Uterus (tissue), 4 donors: ENCODE measurements around the gene PURA. TPM values are rescaled to one million over a fixed set of nuclear protein-coding genes. Genes with fewer than 3 reads are reported as not detected.

Source experiments
- DNase-seq, 2 donors: peaks; one replicate each; pipeline ENCODE4 v3.0.0-alpha.2; 2019 to 2020
- H3K27ac ChIP-seq, 2 donors: fragments of 200-600 bp; sonication (generic); 1 replicate in 1 of 2; 2 replicates in 1 of 2; pipeline ENCODE4 v1.5.1; 2016 to 2018
- H3K27me3 ChIP-seq, 2 donors: fragments of 200-600 bp; sonication (generic); one replicate each; pipeline ENCODE4 v1.5.1; 2018 to 2019; ENCODE audit warnings: control low read depth in 1 of 2
- H3K36me3 ChIP-seq, 2 donors: fragments of 200-600 bp; sonication (generic); one replicate each; pipeline ENCODE4 v1.5.1; 2019; ENCODE audit warnings: control low read depth in 1 of 2
- H3K4me1 ChIP-seq, 2 donors: fragments of 200-600 bp; sonication (generic); one replicate each; pipeline ENCODE4 v1.5.1; 2018 to 2019; ENCODE audit warnings: control low read depth in 1 of 2
- H3K4me3 ChIP-seq, 2 donors: fragments of 200-600 bp; sonication (generic); 1 replicate in 1 of 2; 2 replicates in 1 of 2; pipeline ENCODE4 v1.5.1; 2018 to 2019; ENCODE audit warnings: mild to moderate bottlenecking in 1 of 2
- H3K9me3 ChIP-seq, 2 donors: fragments of 200-600 bp; sonication (generic); one replicate each; pipeline ENCODE4 v1.5.1; 2019; ENCODE audit warnings: control low read depth in 1 of 2
- CTCF ChIP-seq, 4 experiments: fragments of 200-600 bp in 2 of 4; fragments of 450-650 bp in 2 of 4; sonication (generic) in 2 of 4; IDR thresholded peaks; one replicate each; pipeline ENCODE4 v1.5.1; 2016 to 2019; ENCODE audit warnings: antibody characterized with exemption in 4 of 4, mild to moderate bottlenecking in 2 of 4, moderate library complexity in 1 of 4
- POLR2A ChIP-seq, 2 donors: fragments of 450-650 bp; IDR thresholded peaks; one replicate each; pipeline ENCODE4 v1.6.1; 2016; ENCODE audit warnings: antibody characterized with exemption in 2 of 2, mild to moderate bottlenecking in 1 of 2, moderate library complexity in 1 of 2
- intact Hi-C: fragments of 100-400 bp; cut with DNase I; formaldehyde crosslinking; loops from one replicate; pipeline ENCODE4 v1.15.1; 2023; ENCODE audit warnings: low total_unique reads
- total RNA-seq, 4 donors: library from RNA; depleted of rRNA in 3 of 4; stranded (reverse); fragments of >200 nt in 3 of 4; gene quantifications; one replicate each; pipeline versions ENCODE4 v1.1.0 to v1.2.4, GENCODE V29; 2014 to 2023
- donor health status: DM: yes; HTN: yes; CAD: no.

Gene PURA
- total RNA-seq, 4 donors from 2014 or later, result 16.1 to 48.9 (median 22.2) TPM

DNA sequence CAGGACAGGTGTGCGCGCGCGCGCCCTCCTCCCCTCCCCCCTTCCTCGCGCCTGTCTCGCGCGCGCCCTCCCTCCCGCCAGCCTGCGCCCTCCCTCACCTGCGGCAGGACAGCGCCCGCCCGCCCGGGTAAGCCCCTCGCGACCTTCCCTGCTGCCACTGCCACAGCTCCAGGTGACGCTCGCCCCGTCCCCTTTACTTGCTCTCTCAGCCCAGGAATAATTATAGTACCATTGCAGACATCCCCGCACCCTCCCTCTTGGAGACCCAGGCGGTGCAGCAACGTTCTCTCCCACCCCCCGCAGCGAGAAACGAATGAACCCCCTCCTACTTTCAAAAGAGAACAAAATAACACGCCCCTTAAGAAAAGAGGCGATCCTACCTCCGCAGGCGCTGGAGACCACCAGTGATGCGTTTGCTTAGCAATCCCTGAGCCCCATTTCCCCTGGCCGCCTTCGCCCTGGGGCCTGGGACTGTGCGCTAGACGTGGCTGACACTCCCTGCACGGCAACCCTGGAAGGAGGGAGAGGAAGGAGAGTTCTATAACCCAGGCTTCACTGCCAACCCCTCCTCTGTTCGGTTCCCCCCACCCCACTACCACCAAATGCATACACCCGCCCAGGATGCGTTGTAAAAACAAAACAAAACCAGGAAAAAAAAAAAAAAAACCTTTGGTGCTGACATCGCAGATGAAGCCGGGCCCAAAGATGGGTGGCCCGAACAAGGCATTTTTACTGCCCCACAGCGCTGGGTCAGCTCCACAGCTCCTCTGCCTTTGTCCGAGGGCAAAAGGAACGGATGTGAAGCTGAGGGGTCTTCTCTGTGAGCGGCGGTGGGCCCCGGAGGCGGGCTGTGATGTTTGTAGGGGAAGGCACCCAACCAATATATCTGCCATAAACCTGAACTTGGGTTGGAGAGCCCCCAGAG is 5.6 kb upstream of the PURA start:
- peak in 1 of 2 donors; percentile 33 for DNase-seq
- H3K4me1 ChIP-seq, result peaks cover 3 to 5% of the 10 kb centered on the region in 2 donors
- intact Hi-C loops, result no loop called here

GRCh38 chr5:140109018-140109758 is 4.7 kb upstream of the PURA start:
- H3K27ac ChIP-seq, result peak overlapping the region; percentile 93 to 97
- H3K4me3 ChIP-seq, result peak overlapping the region; percentile 62 to 75
- peaks cover 3 to 5% of the 10 kb centered on the region in 2 donors for H3K4me1 ChIP-seq
- H3K9me3 ChIP-seq, result no peaks in the 10 kb centered on the region
- no peak for TF ChIP-seq POLR2A (IDR thresholded peaks at IDR 0.05)
- TF ChIP-seq CTCF (IDR thresholded peaks at IDR 0.05), result no peak
- no peaks in the 10 kb centered on the region for H3K36me3 ChIP-seq
- no peaks in the 10 kb centered on the region for H3K27me3 ChIP-seq
- intact Hi-C loops, result no loop called here
- peak; percentile 15 to 18 for DNase-seq

More for the DNA sequence above, 5.6 kb upstream of the PURA start:
- Histone ChIP-seq H3K27me3 (no peaks in the 10 kb centered on the region), H3K27ac (peak overlapping the region; percentile 93 to 97), H3K9me3 (no peaks in the 10 kb centered on the region), H3K4me3 (peak overlapping the region; percentile 62 to 75), H3K36me3 (no peaks in the 10 kb centered on the region)
- TF ChIP-seq CTCF (IDR thresholded peaks at IDR 0.05) (no peak), POLR2A (IDR thresholded peaks at IDR 0.05) (no peak)

DNA sequence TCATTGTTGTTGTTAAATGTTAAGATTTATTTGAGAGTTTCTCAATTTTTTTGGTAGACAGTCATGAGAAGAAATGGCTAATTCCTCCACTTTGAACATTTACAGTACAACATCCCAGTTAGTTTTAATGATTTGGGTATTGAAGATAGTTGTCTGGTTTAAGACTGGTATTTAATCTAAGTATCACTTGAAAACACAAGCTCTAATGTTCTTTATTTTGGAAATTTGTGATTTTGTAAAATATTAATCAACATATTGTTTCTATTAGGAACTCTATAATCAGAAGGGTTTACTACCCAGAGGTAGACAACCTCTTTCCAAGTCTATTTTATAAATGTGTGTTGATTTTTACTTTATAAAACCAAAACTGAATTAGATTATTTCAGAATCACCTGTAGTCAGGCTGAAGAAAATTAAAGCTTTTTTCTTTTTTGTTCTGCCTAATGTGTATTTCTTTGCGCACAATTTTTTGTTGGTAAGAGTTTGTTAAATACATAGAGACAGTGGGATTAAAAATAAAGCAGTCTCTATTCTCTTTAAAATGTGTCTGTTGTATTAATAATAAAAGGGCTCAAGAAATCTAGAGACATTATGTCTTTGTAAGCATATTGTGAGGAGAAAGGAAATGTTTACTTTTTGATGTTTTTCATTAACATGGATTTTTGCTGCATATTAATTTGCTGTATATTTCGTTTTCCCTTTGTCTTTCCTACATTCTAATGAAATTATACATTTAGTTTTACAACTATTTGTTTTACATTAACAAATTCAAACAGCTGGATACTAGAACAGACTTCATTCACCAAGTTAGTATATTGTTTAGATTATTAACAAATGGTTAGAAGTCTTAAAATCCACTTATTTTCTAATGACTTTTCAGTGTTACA is 3.9 kb upstream of the PURA start:
- Histone ChIP-seq H3K9me3 (no peaks in the 10 kb centered on the region), H3K4me1 (peaks cover 3 to 5% of the 10 kb centered on the region in 2 donors), H3K4me3 (peak overlapping the region in 1 of 2 donors; percentile 62), H3K36me3 (no peaks in the 10 kb centered on the region), H3K27me3 (no peaks in the 10 kb centered on the region), H3K27ac (no peak overlapping the region)
- no peak for TF ChIP-seq POLR2A (IDR thresholded peaks at IDR 0.05)
- TF ChIP-seq CTCF (IDR thresholded peaks at IDR 0.05), result no peak
- no peak for DNase-seq
- intact Hi-C loops, result no loop called here

DNA sequence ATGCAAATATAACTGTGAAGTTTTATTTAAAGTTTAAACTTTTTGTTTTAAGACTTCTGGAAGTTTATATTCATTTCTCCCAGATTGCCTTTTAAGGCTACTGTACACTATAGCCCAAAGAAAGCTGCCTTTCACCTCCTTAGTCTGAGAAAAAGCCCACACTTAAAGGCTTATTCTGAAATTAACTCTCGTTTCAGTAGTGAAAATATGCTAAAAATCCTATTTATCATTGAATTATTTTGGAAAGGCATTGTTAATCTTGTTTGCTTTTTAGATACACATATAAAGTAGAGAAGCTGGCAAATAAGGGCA is 3.3 kb upstream of the PURA start:
- no peak overlapping the region for H3K27ac ChIP-seq
- peaks cover 3 to 5% of the 10 kb centered on the region in 2 donors for H3K4me1 ChIP-seq
- no peaks in the 10 kb centered on the region for H3K9me3 ChIP-seq
- H3K36me3 ChIP-seq, result no peaks in the 10 kb centered on the region
- no peak overlapping the region for H3K4me3 ChIP-seq
- DNase-seq, result no peak
- H3K27me3 ChIP-seq, result no peaks in the 10 kb centered on the region
- intact Hi-C loops, result no loop called here
- TF ChIP-seq POLR2A (IDR thresholded peaks at IDR 0.05), result no peak
- no peak for TF ChIP-seq CTCF (IDR thresholded peaks at IDR 0.05)
